ENCODE measurements around the gene EEPD1. TPM values are rescaled to one million over a fixed set of nuclear protein-coding genes. Genes with fewer than 3 reads are reported as not detected.

The EEPD1 gene
- total RNA-seq, 4 donors from 2014 or later, result 19.0 to 34.2 (median 20.8) TPM

GRCh38 chr7:36128448-36129047 is 24.5 kb upstream of the EEPD1 start:
- 23 to 25% methylated on average over 10 of the region's 10 CpGs for WGBS, 2 donors
- no peak overlapping the region for H3K4me3 ChIP-seq (ENCODE audit: low read depth, poor library complexity, severe bottlenecking)
- TF ChIP-seq CTCF (IDR thresholded peaks at IDR 0.05) (peak in 1 of 3 donors; percentile 7), POLR2A (IDR thresholded peaks at IDR 0.05) (no peak)
- peak; percentile 85 to 95 for DNase-seq (ENCODE audit: low spot score in 2 of 2)
- intact Hi-C loops (cut with DNase I; ENCODE audit: low total_unique reads), result no loop called here

- intact Hi-C loops (cut with DNase I; ENCODE audit: low total_unique reads), result no loop called here
- TF ChIP-seq POLR2A (IDR thresholded peaks at IDR 0.05) (no peak), CTCF (IDR thresholded peaks at IDR 0.05) (no peak)
- no peak overlapping the region for H3K4me3 ChIP-seq (ENCODE audit: low read depth, poor library complexity, severe bottlenecking)
- WGBS, 2 donors, result 34 to 46% methylated on average over 9 of the region's 9 CpGs
- peak; percentile 85 to 93 for DNase-seq (ENCODE audit: low spot score in 2 of 2)
These were observed 24.0 kb upstream of the EEPD1 start for GRCh38 chr7:36129048-36129534.

- no peak for TF ChIP-seq POLR2A (IDR thresholded peaks at IDR 0.05)
- no peak for TF ChIP-seq CTCF (IDR thresholded peaks at IDR 0.05)
- DNase-seq (ENCODE audit: low spot score in 2 of 2), result no peak
- intact Hi-C loops (cut with DNase I; ENCODE audit: low total_unique reads), result no loop called here
- WGBS, 2 donors, result 85 to 88% methylated on average over 7 of the region's 7 CpGs
- no peak overlapping the region for H3K4me3 ChIP-seq (ENCODE audit: low read depth, poor library complexity, severe bottlenecking)
These were observed 22.7 kb upstream of the EEPD1 start for GRCh38 chr7:36130236-36130945.

GRCh38 chr7:36131026-36131425 is 22.0 kb upstream of the EEPD1 start:
- no peak overlapping the region for H3K4me3 ChIP-seq (ENCODE audit: low read depth, poor library complexity, severe bottlenecking)
- 82 to 85% methylated on average over 4 of the region's 4 CpGs for WGBS, 2 donors
- intact Hi-C loops (cut with DNase I; ENCODE audit: low total_unique reads), result no loop called here
- TF ChIP-seq CTCF (IDR thresholded peaks at IDR 0.05) (no peak), POLR2A (IDR thresholded peaks at IDR 0.05) (no peak)
- no peak for DNase-seq (ENCODE audit: low spot score in 2 of 2)

- no peak for DNase-seq (ENCODE audit: low spot score in 2 of 2)
- intact Hi-C loops (cut with DNase I; ENCODE audit: low total_unique reads), result no loop called here
- TF ChIP-seq CTCF (IDR thresholded peaks at IDR 0.05) (no peak), POLR2A (IDR thresholded peaks at IDR 0.05) (no peak)
- no peak overlapping the region for H3K4me3 ChIP-seq (ENCODE audit: low read depth, poor library complexity, severe bottlenecking)
- WGBS, 2 donors, result 84 to 87% methylated on average over 7 of the region's 7 CpGs
These were observed 21.6 kb upstream of the EEPD1 start for GRCh38 chr7:36131499-36131898.
